GM23338 (cell line): Measurements from ENCODE around the gene TSC22D2. TPM values are rescaled to one million over a fixed set of nuclear protein-coding genes. Genes with fewer than 3 reads are reported as not detected.

Experiments used
- ATAC-seq: fragments of 200-7000 bp; cut with Tn5 transposase; 3 replicates; pipeline ENCODE4 v1.9.1; 2020
- DNase-seq: peaks from one replicate; pipeline ENCODE4 v3.0.0-alpha.2; 2015; ENCODE audit warnings: low spot score
- H2AFZ ChIP-seq: fragments of 200-600 bp; sonication (generic); 2 replicates; pipeline ENCODE4 v1.8.0; 2016; ENCODE audit warnings: antibody characterized with exemption, mild to moderate bottlenecking, moderate library complexity
- H3F3A ChIP-seq: fragments of 200-600 bp; sonication (generic); replicated peaks from 2 replicates; pipeline ENCODE4 v1.8.0; 2017; ENCODE audit warnings: antibody characterized with exemption, mixed run types, low read depth
- H3K27ac ChIP-seq: fragments of 200-600 bp; sonication (generic); 2 replicates; pipeline ENCODE4 v1.6.1; 2016; ENCODE audit warnings: low read depth
- H3K27me3 ChIP-seq: fragments of 200-600 bp; sonication (generic); 2 replicates; pipeline ENCODE4 v1.8.0; 2016; ENCODE audit warnings: mild to moderate bottlenecking, mixed run types, moderate library complexity; ENCODE audit not compliant: insufficient read depth
- H3K36me3 ChIP-seq: fragments of 200-600 bp; sonication (generic); 2 replicates; pipeline ENCODE4 v1.8.0; 2016; ENCODE audit warnings: mild to moderate bottlenecking; ENCODE audit not compliant: insufficient read depth
- H3K4me1 ChIP-seq: fragments of 200-600 bp; sonication (generic); 2 replicates; pipeline ENCODE4 v1.8.0; 2016; ENCODE audit warnings: mild to moderate bottlenecking, moderate library complexity; ENCODE audit not compliant: insufficient read depth
- H3K4me2 ChIP-seq: fragments of 200-600 bp; sonication (generic); 2 replicates; pipeline ENCODE4 v1.7.1; 2017; ENCODE audit warnings: mixed run types
- H3K4me3 ChIP-seq: fragments of 200-600 bp; sonication (generic); 2 replicates; pipeline ENCODE4 v1.6.1; 2016; ENCODE audit warnings: mixed run types
- H3K79me2 ChIP-seq: fragments of 200-600 bp; sonication (generic); replicated peaks from 2 replicates; pipeline ENCODE4 v1.8.0; 2017; ENCODE audit warnings: mild to moderate bottlenecking; ENCODE audit not compliant: insufficient read depth
- H3K9me2 ChIP-seq: fragments of 200-600 bp; sonication (generic); 2 replicates; pipeline ENCODE4 v1.8.0; 2017; ENCODE audit not compliant: insufficient read depth
- H4K20me1 ChIP-seq: fragments of 200-600 bp; sonication (generic); replicated peaks from 2 replicates; pipeline ENCODE4 v1.8.0; 2017; ENCODE audit warnings: mild to moderate bottlenecking; ENCODE audit not compliant: insufficient read depth
- H3K27ac Mint-ChIP-seq: 2 replicates; pipeline ENCODE4 v1.8.0; 2020; ENCODE audit warnings: inconsistent platforms, mild to moderate bottlenecking, moderate library complexity, mixed read lengths
- H3K27me3 Mint-ChIP-seq: 3 replicates; pipeline ENCODE4 v1.8.0; 2022; ENCODE audit warnings: low read depth, mild to moderate bottlenecking, moderate library complexity, mixed read lengths, inconsistent platforms; ENCODE audit not compliant: insufficient read depth, poor library complexity
- H3K36me3 Mint-ChIP-seq: 3 replicates; pipeline ENCODE4 v1.8.0; 2021; ENCODE audit warnings: low read depth, mild to moderate bottlenecking, inconsistent platforms, moderate library complexity, mixed read lengths
- H3K4me1 Mint-ChIP-seq: 3 replicates; pipeline ENCODE4 v1.8.0; 2020; ENCODE audit warnings: mild to moderate bottlenecking, inconsistent platforms, mixed read lengths
- H3K4me3 Mint-ChIP-seq: 3 replicates; pipeline ENCODE4 v1.8.0; 2021; ENCODE audit warnings: moderate library complexity, mild to moderate bottlenecking, inconsistent platforms, mixed read lengths
- H3K9me3 Mint-ChIP-seq: 3 replicates; pipeline ENCODE4 v1.8.0; 2020; ENCODE audit warnings: moderate library complexity, mild to moderate bottlenecking, inconsistent platforms, mixed read lengths
- CREB1 ChIP-seq: fragments of 250-450 bp; sonication (Bioruptor Pico); IDR thresholded peaks from 2 replicates; pipeline ENCODE4 v1.5.0; 2020; ENCODE audit warnings: low read depth, mild to moderate bottlenecking, moderate library complexity
- EZH2 ChIP-seq: fragments of 200-600 bp; sonication (generic); IDR thresholded peaks from one replicate; pipeline ENCODE4 v1.8.0; 2017; ENCODE audit warnings: antibody characterized with exemption, mild to moderate bottlenecking, low read depth; ENCODE audit not compliant: unreplicated experiment
- EZH2phosphoT487 ChIP-seq: fragments of 200-600 bp; sonication (generic); IDR thresholded peaks from one replicate; pipeline ENCODE4 v1.8.1; 2018; ENCODE audit warnings: antibody characterized with exemption; ENCODE audit not compliant: unreplicated experiment
- JUNB ChIP-seq: IDR thresholded peaks from one replicate; pipeline ENCODE4 v1.6.1; 2016; ENCODE audit warnings: antibody characterized with exemption; ENCODE audit not compliant: unreplicated experiment
- NANOG ChIP-seq: IDR thresholded peaks from 2 replicates; pipeline ENCODE4 v1.6.1; 2016; ENCODE audit warnings: antibody characterized with exemption, borderline replicate concordance
- POLR2AphosphoS5 ChIP-seq: IDR thresholded peaks from 2 replicates; pipeline ENCODE4 v1.6.1; 2016; ENCODE audit warnings: antibody characterized with exemption, low read depth
- STAT1 ChIP-seq: IDR thresholded peaks from one replicate; pipeline ENCODE4 v1.6.1; 2016; ENCODE audit warnings: antibody characterized with exemption; ENCODE audit not compliant: unreplicated experiment
- ZNF114 ChIP-seq: fragments of 250-450 bp; sonication (Bioruptor Pico); IDR thresholded peaks from 2 replicates; pipeline ENCODE4 v1.5.0; 2020; ENCODE audit warnings: mild to moderate bottlenecking, moderate library complexity
- ZNF331 ChIP-seq: fragments of 250-450 bp; sonication (Bioruptor Pico); IDR thresholded peaks from 2 replicates; pipeline ENCODE4 v1.5.0; 2020; ENCODE audit warnings: low read depth, mild to moderate bottlenecking, moderate library complexity
- polyA plus RNA-seq: library from polyadenylated mRNA; unstranded; fragments of >200 nt; fragmentation: Nextera tagmentation; extraction: Ambion mirVana; gene quantifications from 2 replicates; pipeline ENCODE4 v1.2.1, GENCODE V29; 2016
- total RNA-seq: library from RNA; depleted of rRNA; stranded (reverse); fragments of >200 nt; shearing (Covaris generic); gene quantifications from 2 replicates; pipeline ENCODE4 v1.2.3, GENCODE V29; 2014
- TF ChIP-seq, protein P1 (sequence below): fragments of 250-450 bp; sonication (Bioruptor Pico); IDR thresholded peaks from 2 replicates; pipeline ENCODE4 v1.5.0; 2020; ENCODE audit warnings: mild to moderate bottlenecking, moderate library complexity
- TF ChIP-seq, protein P2 (sequence below), 2 experiments: fragments of 200-600 bp in 1 of 2; sonication (generic) in 1 of 2; conservative IDR thresholded peaks; 2 replicates each; pipeline versions ENCODE4 v1.5.1 to v1.6.1; 2016 to 2017; ENCODE audit warnings: antibody characterized with exemption in 2 of 2, low read depth in 2 of 2, mild to moderate bottlenecking in 2 of 2, moderate library complexity in 1 of 2
- TF ChIP-seq, protein P3 (sequence below): IDR thresholded peaks from 2 replicates; pipeline ENCODE4 v1.6.1; 2016; ENCODE audit warnings: antibody characterized with exemption
- TF ChIP-seq, protein P4 (sequence below): IDR thresholded peaks from one replicate; pipeline ENCODE4 v1.6.1; 2018; ENCODE audit warnings: antibody characterized with exemption; ENCODE audit not compliant: unreplicated experiment

Gene TSC22D2
- total and polyA plus RNA-seq, 2 experiments from 2014 or later = 18.6 to 34.2 TPM

DNA sequence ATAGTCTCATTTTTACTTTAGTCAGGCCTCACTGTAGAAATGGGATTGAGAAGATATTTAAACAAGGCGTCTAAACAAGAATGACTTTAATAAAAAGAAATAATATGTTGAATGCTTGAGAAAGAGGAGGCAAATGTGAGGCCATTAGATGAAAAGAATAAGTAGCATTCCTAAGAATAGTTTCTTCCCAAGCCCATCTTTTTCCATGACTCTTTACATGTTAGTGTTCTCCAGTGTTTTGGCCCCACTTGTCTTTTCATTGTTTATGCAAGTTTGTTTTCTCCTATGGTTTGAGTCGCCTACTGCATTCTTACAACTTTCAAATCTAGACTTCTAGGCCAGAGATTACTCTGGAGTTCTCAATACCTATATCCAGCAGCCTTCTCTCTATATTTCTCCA lies 39.0 kb downstream of the TSC22D2 start:
- no peaks in the 10 kb centered on the region for H3K27me3 ChIP-seq
- H3F3A ChIP-seq = no peaks in the 10 kb centered on the region
- no peak overlapping the region for H3K4me3 ChIP-seq
- H3K27ac ChIP-seq = no peak overlapping the region
- Mint-ChIP-seq H3K4me3 (no peak overlapping the region), H3K9me3 (no peaks in the 10 kb centered on the region), H3K27ac (no peak overlapping the region; the same call in 1 of the 2 replicates), H3K36me3 (no peaks in the 10 kb centered on the region), H3K4me1 (peaks cover 24% of the 10 kb centered on the region), H3K27me3 (no peaks in the 10 kb centered on the region)
- H3K4me2 ChIP-seq = no peak overlapping the region
- H3K36me3 ChIP-seq = no peaks in the 10 kb centered on the region
- peaks cover 33% of the 10 kb centered on the region for H3K79me2 ChIP-seq
- no peak for ATAC-seq
- DNase-seq = no peak
- no peak for TF ChIP-seq NANOG
- no peak for TF ChIP-seq CREB1 (CRISPR knock-in tag)
- TF ChIP-seq, protein P1, sequence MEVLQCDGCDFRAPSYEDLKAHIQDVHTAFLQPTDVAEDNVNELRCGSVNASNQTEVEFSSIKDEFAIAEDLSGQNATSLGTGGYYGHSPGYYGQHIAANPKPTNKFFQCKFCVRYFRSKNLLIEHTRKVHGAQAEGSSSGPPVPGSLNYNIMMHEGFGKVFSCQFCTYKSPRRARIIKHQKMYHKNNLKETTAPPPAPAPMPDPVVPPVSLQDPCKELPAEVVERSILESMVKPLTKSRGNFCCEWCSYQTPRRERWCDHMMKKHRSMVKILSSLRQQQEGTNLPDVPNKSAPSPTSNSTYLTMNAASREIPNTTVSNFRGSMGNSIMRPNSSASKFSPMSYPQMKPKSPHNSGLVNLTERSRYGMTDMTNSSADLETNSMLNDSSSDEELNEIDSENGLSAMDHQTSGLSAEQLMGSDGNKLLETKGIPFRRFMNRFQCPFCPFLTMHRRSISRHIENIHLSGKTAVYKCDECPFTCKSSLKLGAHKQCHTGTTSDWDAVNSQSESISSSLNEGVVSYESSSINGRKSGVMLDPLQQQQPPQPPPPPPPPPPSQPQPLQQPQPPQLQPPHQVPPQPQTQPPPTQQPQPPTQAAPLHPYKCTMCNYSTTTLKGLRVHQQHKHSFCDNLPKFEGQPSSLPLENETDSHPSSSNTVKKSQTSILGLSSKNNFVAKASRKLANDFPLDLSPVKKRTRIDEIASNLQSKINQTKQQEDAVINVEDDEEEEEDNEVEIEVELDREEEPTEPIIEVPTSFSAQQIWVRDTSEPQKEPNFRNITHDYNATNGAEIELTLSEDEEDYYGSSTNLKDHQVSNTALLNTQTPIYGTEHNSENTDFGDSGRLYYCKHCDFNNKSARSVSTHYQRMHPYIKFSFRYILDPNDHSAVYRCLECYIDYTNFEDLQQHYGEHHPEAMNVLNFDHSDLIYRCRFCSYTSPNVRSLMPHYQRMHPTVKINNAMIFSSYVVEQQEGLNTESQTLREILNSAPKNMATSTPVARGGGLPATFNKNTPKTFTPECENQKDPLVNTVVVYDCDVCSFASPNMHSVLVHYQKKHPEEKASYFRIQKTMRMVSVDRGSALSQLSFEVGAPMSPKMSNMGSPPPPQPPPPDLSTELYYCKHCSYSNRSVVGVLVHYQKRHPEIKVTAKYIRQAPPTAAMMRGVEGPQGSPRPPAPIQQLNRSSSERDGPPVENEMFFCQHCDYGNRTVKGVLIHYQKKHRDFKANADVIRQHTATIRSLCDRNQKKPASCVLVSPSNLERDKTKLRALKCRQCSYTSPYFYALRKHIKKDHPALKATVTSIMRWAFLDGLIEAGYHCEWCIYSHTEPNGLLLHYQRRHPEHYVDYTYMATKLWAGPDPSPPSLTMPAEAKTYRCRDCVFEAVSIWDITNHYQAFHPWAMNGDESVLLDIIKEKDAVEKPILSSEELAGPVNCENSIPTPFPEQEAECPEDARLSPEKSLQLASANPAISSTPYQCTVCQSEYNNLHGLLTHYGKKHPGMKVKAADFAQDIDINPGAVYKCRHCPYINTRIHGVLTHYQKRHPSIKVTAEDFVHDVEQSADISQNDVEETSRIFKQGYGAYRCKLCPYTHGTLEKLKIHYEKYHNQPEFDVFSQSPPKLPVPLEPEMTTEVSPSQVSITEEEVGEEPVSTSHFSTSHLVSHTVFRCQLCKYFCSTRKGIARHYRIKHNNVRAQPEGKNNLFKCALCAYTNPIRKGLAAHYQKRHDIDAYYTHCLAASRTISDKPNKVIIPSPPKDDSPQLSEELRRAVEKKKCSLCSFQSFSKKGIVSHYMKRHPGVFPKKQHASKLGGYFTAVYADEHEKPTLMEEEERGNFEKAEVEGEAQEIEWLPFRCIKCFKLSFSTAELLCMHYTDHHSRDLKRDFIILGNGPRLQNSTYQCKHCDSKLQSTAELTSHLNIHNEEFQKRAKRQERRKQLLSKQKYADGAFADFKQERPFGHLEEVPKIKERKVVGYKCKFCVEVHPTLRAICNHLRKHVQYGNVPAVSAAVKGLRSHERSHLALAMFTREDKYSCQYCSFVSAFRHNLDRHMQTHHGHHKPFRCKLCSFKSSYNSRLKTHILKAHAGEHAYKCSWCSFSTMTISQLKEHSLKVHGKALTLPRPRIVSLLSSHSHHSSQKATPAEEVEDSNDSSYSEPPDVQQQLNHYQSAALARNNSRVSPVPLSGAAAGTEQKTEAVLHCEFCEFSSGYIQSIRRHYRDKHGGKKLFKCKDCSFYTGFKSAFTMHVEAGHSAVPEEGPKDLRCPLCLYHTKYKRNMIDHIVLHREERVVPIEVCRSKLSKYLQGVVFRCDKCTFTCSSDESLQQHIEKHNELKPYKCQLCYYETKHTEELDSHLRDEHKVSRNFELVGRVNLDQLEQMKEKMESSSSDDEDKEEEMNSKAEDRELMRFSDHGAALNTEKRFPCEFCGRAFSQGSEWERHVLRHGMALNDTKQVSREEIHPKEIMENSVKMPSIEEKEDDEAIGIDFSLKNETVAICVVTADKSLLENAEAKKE = no peak
- no peak for TF ChIP-seq ZNF331
- TF ChIP-seq JUNB = no peak
- TF ChIP-seq, protein P2, sequence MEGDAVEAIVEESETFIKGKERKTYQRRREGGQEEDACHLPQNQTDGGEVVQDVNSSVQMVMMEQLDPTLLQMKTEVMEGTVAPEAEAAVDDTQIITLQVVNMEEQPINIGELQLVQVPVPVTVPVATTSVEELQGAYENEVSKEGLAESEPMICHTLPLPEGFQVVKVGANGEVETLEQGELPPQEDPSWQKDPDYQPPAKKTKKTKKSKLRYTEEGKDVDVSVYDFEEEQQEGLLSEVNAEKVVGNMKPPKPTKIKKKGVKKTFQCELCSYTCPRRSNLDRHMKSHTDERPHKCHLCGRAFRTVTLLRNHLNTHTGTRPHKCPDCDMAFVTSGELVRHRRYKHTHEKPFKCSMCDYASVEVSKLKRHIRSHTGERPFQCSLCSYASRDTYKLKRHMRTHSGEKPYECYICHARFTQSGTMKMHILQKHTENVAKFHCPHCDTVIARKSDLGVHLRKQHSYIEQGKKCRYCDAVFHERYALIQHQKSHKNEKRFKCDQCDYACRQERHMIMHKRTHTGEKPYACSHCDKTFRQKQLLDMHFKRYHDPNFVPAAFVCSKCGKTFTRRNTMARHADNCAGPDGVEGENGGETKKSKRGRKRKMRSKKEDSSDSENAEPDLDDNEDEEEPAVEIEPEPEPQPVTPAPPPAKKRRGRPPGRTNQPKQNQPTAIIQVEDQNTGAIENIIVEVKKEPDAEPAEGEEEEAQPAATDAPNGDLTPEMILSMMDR (conservative IDR thresholded peaks at IDR 0.05; ENCODE audit: low read depth in 2 of 2) = no peak
- TF ChIP-seq, protein P3, sequence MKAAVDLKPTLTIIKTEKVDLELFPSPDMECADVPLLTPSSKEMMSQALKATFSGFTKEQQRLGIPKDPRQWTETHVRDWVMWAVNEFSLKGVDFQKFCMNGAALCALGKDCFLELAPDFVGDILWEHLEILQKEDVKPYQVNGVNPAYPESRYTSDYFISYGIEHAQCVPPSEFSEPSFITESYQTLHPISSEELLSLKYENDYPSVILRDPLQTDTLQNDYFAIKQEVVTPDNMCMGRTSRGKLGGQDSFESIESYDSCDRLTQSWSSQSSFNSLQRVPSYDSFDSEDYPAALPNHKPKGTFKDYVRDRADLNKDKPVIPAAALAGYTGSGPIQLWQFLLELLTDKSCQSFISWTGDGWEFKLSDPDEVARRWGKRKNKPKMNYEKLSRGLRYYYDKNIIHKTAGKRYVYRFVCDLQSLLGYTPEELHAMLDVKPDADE = no peak
- TF ChIP-seq, protein P4, sequence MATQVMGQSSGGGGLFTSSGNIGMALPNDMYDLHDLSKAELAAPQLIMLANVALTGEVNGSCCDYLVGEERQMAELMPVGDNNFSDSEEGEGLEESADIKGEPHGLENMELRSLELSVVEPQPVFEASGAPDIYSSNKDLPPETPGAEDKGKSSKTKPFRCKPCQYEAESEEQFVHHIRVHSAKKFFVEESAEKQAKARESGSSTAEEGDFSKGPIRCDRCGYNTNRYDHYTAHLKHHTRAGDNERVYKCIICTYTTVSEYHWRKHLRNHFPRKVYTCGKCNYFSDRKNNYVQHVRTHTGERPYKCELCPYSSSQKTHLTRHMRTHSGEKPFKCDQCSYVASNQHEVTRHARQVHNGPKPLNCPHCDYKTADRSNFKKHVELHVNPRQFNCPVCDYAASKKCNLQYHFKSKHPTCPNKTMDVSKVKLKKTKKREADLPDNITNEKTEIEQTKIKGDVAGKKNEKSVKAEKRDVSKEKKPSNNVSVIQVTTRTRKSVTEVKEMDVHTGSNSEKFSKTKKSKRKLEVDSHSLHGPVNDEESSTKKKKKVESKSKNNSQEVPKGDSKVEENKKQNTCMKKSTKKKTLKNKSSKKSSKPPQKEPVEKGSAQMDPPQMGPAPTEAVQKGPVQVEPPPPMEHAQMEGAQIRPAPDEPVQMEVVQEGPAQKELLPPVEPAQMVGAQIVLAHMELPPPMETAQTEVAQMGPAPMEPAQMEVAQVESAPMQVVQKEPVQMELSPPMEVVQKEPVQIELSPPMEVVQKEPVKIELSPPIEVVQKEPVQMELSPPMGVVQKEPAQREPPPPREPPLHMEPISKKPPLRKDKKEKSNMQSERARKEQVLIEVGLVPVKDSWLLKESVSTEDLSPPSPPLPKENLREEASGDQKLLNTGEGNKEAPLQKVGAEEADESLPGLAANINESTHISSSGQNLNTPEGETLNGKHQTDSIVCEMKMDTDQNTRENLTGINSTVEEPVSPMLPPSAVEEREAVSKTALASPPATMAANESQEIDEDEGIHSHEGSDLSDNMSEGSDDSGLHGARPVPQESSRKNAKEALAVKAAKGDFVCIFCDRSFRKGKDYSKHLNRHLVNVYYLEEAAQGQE = no peak
- no peak for TF ChIP-seq POLR2AphosphoS5
- TF ChIP-seq EZH2 = no peak
- no peak for TF ChIP-seq STAT1
- TF ChIP-seq ZNF114 (CRISPR knock-in tag) = no peak
- no peak for TF ChIP-seq EZH2phosphoT487
- H2AFZ ChIP-seq = no peak overlapping the region
- peaks cover 5% of the 10 kb centered on the region for H4K20me1 ChIP-seq
- no peaks in the 10 kb centered on the region for H3K9me2 ChIP-seq
- peaks cover 22% of the 10 kb centered on the region; the same call in 1 of the 2 replicates for H3K4me1 ChIP-seq
